Fibroblast of lung (primary cell): ENCODE data around the gene CIAO2A.

Experiments
- EZH2 ChIP-seq: IDR thresholded peaks from 2 replicates; pipeline ENCODE4 v1.5.1; 2012; ENCODE audit warnings: low read length, control low read depth, mild to moderate bottlenecking; ENCODE audit errors: missing control alignments
- TF ChIP-seq, protein P1 (sequence below), 2 donors: IDR thresholded peaks in 1 of 2; conservative IDR thresholded peaks in 1 of 2; 1 replicate in 1 of 2; 2 replicates in 1 of 2; pipeline ENCODE4 v1.5.1; 2011 to 2012; ENCODE audit warnings: low read length in 2 of 2, control low read depth in 1 of 2, inconsistent platforms in 1 of 2, low read depth in 1 of 2, mild to moderate bottlenecking in 1 of 2

DNA sequence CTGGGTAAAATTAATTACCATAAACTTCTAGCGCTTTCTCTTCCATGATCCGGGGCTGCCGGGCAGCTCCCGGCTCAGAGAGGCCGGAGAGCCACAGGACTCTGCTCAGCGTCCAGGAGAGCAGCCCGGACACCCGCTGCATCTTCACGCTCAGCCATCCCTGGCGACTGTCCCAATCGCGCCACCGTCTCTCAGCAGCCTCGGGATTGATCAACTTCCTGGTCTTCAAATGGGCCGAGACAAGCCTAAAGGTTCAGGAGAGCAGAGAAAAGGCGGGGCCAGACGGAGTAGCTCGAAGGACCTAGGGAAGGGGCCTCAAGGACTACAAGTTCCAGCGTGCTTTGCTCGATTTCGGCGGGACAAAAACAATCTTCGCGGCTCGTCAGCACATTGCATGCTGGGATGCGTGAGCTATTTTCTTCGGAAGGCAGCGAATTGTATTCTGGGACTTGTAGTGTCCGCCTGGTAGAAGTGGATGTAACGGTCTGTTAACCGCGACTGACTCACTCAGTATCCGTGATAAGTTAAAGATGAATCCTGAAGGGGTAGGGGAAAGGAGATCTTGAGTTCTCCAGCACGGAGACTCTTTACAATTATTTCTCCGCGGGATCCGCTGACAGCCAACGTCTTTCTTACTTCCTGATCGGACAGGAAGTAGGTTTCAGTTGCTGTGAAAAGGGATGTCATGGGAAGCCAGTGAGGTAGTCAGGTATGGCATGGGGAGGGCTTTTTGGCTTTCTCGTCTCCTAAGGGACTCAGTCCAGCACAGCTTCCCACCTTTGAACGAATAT lies at the start of gene CIAO2A:
- TF ChIP-seq, protein P1, sequence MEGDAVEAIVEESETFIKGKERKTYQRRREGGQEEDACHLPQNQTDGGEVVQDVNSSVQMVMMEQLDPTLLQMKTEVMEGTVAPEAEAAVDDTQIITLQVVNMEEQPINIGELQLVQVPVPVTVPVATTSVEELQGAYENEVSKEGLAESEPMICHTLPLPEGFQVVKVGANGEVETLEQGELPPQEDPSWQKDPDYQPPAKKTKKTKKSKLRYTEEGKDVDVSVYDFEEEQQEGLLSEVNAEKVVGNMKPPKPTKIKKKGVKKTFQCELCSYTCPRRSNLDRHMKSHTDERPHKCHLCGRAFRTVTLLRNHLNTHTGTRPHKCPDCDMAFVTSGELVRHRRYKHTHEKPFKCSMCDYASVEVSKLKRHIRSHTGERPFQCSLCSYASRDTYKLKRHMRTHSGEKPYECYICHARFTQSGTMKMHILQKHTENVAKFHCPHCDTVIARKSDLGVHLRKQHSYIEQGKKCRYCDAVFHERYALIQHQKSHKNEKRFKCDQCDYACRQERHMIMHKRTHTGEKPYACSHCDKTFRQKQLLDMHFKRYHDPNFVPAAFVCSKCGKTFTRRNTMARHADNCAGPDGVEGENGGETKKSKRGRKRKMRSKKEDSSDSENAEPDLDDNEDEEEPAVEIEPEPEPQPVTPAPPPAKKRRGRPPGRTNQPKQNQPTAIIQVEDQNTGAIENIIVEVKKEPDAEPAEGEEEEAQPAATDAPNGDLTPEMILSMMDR (conservative IDR thresholded peaks at IDR 0.05 in 1 of 2, IDR thresholded peaks at IDR 0.05 in 1 of 2; ENCODE audit: low read depth in 1 of 2, low read length in 2 of 2) = no peak
- no peak for TF ChIP-seq EZH2
